ENCODE measurements around the gene CDK11B.

CDK11B gene

DNA sequence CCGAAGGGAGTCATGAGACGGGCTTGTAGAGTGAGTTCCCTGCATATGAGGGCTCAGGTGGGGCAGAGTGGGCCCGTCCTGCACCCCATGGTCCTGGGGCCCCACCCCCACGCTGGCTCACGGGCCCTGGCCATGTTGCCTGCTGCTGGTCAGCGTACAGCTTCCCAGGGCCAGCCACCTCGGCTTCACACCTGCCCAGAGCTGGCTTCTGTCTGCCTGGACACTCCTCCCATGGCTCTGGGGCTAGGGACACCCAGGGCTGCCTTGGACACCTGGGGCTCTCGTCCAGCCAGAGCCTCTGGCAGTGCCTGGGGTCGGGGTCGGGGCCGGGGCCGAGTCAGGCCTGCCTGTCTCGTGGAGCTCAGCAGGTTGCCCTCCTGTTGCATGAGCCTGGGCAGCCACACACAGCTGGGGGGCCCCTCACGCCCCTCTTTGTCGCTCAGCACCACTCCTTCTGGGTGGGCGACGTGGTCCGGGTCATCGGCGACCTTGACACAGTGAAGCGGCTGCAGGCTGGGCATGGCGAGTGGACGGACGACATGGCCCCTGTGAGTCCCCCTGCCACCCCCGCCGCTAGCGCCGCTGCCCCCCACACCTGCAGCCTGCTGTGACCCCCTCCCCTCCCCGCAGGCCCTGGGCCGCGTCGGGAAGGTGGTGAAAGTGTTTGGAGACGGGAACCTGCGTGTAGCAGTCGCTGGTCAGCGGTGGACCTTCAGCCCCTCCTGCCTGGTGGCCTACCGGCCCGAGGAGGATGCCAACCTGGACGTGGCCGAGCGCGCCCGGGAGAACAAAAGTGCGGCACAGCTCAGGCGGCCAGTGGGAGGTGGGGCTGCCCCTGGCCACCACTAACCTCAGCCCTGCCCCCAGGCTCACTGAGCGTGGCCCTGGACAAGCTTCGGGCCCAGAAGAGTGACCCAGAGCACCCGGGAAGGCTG, 32.3 kb downstream of the CDK11B start:
- no peak for DNase-seq

DNA sequence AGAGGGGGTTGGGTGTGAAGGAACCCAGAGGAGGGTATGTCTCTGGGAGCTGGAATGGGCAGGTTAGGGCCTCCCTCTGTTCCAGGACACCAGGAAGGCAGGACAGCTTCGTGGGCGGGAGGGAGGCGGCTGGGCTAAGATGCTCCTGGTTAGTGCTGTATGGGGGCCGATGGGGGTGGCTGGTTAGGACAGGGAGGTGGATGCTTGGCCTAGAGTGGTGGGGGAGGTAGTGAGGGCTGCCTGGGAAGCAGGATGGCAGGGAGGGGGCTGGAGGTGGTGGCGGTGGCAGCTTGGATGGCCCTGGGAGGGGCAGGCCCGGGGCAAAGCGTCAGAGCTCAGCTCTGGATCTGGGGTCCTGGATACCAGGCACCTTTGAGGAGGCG, 33.0 kb downstream of the CDK11B start:
- DNase-seq = no peak

DNA sequence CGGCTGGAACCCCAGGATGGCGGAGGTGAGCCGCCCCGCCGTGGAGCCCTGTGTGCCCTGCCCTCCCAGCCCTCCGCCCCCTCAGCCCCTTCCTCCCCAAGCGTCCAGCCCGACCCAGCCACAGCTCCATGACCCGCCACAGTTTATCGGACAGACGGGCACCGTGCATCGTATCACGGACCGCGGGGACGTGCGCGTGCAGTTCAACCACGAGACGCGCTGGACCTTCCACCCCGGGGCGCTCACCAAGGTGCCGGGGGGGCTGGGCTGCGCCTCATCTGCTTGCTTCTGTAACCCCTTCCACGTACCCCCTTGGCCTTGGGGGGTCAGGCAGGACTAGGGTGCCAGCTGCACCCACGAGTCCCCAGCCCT, 33.4 kb downstream of the CDK11B start:
- no peak for DNase-seq

DNA sequence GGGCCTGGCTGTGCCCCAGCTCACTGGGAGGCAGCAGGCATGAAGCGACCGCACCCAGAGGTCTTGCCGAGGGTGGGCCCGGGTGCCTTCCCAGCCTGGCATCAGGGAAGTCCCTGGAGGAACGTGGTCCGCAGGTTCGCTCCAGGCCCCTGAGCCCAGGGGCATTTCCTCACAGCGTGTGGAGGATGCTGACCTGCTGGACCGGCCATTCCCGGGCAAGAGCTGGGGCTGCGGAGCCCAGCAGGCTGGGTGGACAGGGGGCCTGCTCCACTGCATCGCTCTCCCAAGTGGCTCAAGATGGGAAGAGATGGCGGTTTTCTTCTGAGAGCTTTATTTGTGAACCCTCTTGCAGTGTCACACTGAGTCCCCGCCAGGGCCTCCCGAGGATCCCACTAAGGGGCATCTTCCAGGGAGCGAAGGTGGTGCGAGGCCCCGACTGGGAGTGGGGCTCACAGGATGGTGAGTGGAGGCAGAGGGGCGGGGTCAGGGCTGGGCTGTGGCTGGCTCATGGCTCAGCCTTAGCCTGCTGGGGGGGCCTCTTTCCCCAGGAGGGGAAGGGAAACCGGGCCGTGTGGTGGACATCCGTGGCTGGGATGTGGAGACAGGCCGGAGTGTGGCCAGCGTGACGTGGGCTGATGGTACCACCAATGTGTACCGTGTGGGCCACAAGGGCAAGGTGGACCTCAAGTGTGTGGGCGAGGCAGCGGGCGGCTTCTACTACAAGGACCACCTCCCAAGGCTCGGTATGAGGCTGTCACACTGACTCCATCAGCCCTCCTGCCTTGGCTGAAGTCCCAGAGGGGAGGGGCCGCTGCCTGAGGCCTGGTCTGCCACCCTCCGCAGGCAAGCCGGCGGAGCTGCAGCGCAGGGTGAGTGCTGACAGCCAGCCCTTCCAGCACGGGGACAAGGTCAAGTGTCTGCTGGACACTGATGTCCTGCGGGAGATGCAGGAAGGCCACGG, 34.1 kb downstream of the CDK11B start:
- no peak for DNase-seq

DNA sequence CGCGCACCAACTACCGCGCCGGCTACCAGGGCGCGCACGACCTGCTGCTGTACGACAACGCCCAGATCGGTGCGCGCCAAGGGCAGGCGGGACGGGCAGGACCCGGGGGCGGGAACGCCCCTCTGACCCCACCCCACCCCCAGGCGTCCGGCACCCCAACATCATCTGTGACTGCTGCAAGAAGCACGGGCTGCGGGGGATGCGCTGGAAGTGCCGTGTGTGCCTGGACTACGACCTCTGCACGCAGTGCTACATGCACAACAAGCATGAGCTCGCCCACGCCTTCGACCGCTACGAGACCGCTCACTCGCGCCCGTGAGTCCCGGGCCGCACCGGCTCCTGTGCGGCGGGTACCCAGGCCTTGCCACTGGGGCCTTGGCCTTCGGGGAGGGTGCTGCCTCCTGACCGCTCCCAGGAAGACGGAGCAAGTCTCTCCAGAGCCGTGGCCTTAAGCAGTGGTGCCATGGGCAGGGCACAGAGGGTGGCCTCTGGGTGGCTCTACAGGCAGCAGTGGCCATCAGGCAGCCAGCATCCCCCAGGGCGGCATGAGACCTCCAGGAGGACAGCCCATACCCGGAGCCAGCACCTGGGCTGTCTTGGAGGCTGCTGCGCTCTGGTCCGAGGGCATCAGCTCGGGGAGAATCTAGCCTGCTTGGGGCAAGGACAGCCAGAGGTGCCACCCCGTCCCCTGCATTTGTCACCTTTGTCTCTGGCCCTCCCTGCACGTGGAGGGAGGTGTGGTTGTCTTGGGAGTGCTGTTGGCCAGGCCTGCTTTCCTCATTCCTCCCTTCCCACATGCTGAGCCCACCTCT, 35.0 kb downstream of the CDK11B start:
- no peak for DNase-seq

DNA sequence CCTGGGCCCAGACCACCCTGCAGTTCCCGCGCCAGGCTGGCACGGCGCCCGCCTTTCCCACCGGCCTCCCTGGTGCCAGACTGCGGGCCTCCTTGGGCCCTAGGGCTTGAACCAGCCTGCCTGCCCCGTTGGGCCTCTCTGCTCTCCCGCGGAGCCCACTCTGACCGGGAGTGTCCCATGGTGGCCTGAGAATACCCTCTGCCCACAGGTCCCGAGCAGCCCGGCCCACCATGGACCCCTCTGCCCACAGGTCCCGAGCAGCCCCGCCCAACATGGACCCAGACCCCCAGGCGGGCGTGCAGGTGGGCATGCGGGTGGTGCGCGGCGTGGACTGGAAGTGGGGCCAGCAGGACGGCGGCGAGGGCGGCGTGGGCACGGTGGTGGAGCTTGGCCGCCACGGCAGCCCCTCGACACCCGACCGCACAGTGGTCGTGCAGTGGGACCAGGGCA, 35.6 kb downstream of the CDK11B start:
- no peak for DNase-seq

DNA sequence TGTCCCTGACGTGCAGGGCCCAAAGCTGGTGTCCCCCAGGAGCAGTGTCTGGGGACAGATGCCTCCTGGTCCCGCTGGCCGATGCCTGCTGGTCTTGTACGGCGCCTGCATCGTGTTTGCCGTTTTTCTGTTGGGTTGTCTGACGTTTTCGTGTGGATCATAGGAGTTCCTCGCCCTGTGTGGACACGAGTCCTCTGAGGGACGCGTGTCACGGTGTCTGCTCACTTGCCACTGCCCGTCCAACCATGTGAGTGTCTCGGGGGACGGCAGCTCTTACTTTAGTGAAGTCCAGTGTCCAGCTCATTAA, 36.1 kb downstream of the CDK11B start:
- DNase-seq = no peak

DNA sequence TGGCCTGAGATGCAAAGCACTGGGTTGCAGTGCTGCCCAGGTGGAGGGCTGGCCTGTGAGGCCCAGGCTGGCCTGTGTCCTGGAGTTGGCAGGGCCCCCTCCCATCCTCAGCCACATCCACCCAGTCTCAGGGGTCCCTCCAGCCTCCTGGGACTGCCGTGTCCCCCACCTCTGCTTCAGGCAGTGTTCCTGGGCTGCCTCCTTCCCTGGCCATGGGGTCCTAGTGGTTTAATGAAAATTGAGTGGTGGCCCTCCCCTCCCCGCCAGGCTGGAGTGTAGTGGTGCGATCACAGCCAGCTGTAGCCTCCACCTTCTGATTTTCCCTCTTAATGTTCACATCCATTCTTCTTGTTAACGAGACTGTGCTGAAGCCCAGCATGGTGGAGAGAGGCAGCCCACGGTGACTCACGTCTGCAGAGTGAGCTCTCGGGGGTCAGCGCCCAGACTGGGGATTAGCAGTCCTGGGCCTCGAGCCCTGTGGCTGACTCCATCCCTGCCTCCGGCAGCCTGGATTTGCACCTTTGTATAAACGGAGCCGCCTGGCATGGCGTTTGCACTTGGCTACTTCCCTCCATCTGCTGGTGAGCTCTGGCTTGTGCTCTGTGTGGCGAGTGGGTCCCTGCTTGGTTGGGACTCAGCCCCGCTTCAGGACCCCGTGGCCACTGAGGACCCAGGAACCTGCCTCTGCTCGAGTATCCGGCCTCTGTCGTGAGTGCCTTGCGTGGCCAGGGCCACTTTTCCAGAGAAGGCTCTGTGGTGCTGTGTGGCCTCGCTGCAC, 36.6 kb downstream of the CDK11B start:
- DNase-seq = no peak

DNA sequence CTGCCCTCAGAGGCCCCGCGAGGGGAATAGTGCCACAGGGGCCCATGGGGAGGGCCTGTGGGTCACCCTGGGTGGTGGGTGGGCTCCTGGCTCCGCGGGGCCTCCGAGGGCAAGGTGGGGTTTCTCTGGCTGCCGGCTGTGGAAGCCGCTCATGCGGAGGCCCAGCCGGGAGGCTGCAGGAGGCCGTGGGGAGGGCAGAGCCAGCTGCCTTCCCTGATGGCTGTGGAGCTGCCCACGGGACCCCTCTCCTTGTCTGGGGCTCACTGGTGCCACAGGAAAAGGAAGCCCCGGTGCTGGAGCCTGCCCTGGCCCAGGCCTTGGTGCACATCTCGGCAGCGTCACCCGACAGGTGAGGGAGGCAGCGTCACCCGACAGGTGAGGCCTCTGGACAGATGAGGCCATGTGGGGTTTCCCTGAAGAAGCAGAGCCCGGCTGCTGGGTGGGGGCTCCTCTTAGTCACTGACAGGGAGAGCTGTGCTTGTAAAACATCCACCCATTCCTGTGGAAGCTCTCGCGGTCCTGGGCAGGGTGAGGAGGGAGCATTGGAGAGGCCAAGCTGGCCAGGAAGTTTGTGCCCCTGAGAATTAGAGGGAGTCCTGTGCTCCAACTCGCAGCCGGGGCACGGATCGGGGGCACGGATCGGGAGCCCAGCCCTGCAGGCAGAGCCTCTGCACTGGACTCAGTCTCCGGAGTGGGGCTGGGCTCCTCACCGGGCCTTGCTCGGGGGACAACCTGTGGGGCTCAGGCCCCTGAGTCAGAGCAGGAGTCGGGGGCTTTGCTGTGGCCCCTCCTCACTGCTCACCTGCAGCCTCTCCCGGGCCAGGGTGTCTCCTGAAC, 37.4 kb downstream of the CDK11B start:
- DNase-seq = no peak

DNA sequence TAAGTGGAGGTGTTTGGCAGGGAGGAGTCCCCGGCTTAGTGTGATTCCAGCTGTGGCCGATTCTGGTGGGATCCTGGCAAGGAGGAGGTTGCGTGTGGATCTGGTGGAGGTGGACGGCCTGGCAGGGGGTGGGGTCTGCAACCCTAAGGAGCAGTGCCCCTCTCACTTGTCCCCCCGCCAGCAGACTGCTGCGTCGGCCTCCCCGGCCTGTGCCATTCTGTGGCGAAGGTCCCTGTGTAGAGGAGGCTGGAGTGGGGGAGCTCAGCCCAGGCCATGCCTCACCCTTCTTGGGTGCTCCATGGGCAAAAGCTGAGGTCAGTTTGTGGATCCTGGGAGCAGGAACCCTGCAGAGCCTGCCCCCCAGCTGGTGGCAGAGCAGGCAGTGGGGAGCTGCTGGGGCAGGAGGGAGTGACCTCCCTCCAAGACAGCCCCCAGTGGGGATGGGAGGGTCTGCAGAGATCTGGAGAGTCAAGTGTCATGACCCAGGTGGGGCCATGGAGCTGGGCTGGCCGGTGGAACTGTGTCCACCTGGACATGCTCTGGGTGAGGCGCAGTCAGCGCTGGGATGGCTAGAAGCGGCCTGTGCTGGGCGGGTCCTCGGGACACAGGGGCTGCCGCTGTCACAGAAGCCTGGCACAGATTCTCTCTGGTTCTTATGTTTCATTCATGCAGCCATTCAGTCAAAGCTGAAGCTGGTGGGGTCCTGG, 38.2 kb downstream of the CDK11B start:
- DNase-seq = no peak

DNA sequence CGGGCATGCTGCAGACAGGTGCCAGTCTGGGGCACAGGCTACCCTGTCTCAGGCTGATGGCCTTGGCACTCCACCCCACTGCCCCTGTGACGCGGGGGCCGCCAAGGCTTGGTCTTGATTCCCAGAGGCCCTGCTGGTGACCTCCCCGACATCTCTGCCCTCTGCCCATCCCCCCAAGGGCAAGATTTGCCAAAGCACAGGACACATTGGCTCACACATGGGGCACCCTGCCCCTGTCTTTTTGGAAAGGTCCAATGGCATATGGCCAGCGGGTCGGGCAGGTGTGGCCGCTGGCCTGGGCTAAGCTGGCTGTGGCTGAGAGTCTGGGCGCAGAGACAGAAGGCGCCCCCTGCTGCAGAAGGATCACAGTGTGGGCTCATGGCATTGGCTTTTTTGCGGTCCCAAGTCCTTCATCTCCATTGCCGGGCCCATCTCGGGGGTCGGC, 38.9 kb downstream of the CDK11B start:
- peak; percentile 35 for DNase-seq

DNA sequence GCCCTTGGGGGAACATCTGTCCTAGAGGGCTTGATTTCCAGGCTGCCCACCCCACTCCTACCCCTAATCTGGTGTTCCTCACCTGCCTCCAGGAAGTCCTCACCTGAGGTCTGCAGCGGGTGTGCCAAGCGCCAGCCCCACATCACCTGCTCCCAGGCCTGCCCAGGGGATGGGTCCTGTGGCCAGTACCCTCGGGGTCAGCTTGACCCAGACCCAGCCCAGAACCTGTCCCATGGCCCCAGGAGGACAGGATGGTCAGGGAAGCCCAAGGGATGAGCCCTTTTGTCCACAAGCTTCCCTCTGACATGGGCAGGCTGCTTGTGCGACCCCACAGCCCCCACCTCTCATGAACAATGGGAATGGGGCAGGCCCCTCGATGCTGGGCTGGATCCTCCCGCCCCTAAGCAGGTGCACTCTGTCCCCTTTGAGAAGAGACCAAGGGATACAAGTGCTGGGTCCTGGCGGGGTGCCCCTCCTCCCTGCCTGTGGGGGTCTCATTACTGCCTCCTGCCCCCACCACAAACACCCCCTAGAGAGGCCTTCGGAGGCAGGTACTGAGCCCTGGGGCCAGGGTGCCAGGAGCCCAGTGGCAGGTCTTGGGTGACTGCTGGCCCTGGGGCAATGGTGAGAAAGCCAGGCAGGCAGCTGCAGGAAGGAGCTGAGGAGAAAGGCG, 40.3 kb downstream of the CDK11B start:
- no peak for DNase-seq

DNA sequence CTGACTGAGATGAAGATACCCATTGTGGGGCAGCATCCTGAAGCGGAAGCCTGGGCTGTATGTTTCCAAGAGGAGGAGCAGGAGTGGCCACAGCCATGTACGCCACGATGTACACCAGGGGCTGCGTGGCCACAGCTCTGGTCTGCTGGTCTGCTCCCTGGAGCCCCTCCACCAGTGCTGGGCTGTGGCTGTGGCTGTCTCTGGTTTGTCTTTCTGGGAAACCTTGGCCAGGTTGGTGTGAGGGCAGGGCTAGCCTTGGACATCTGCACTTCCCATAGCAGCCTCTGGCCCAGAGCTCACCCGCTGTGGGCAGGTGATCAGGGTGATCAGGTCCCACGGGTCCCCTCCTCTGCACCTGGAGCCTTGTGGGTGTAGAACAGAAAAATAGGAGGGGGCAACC, 40.9 kb downstream of the CDK11B start:
- no peak for DNase-seq

DNA sequence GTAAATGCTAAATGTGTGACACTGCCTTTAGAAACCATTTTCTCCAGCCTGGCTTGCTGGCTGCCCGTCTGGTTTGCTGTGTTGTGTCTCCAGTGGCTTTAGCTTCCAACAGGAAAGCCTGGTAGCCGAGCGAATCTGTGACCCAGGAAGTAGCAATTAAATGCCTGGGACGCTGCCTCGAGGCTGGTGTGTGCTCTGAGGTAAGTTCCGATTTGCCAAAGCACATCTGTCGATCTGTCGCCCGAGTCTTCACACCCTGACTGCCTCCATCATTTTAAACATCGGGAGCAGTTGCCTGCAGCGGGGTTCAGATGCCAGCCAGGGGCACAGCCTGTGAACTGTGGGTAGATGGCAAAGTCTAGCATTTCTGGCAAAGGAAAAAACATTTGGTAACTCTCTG, 41.3 kb downstream of the CDK11B start:
- DNase-seq = no peak

DNA sequence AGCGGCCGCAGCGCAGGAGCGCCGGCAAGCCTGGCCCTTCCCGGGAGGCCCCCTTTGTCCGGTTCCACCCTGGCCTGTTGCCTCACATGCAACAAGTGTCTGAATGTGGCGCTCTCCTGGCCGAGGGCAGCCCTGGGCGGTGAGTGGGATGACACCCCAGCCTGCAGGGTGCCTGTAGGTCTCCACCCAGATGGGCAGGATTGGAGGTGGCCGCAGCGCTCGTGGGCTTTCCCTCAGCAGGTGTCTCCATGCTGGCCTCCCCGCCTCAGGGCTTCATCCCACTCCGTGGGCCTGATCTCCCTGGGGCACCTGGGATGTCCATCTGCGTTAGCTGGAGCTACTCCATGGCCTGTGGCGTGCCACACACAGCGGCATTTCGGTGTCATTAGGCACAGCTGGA, 42.0 kb downstream of the CDK11B start:
- DNase-seq = no peak

DNA sequence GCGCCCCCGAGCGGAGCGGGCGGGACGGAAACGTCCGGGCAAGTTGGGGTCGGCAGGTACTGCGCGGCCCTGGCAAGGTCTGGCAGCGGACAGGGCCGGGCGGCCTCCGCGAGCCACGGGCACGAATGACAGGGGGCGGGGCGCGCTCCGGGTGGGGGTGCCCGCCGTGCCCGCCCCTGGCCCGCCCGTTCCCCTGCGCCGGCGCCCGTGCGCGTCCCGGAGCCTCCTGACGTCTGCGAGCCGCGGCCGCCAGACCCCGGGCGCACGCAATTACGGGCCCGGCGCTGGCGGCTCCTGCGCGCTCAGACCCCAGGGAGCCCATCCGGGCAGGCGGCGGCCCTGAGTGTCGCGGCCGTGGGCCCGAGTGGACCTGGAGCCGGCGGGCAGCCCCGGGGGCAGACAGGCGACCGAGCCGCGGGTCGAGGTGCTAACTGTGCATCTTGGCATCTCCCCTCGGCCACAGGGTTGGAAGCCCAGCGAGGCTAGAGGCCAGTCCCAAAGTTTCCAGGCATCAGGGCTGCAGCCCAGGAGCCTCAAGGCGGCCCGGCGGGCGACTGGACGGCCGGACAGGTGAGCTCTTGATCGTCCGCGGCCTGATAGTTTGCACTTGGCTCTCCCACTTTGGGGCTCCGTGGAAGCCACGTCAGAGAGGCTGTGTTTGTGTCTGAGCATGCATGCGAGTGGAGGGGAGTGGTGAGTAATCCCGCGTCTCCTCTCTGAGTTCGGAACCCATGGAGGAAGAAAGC, 42.6 kb downstream of the CDK11B start:
- DNase-seq = peak; percentile 76

DNA sequence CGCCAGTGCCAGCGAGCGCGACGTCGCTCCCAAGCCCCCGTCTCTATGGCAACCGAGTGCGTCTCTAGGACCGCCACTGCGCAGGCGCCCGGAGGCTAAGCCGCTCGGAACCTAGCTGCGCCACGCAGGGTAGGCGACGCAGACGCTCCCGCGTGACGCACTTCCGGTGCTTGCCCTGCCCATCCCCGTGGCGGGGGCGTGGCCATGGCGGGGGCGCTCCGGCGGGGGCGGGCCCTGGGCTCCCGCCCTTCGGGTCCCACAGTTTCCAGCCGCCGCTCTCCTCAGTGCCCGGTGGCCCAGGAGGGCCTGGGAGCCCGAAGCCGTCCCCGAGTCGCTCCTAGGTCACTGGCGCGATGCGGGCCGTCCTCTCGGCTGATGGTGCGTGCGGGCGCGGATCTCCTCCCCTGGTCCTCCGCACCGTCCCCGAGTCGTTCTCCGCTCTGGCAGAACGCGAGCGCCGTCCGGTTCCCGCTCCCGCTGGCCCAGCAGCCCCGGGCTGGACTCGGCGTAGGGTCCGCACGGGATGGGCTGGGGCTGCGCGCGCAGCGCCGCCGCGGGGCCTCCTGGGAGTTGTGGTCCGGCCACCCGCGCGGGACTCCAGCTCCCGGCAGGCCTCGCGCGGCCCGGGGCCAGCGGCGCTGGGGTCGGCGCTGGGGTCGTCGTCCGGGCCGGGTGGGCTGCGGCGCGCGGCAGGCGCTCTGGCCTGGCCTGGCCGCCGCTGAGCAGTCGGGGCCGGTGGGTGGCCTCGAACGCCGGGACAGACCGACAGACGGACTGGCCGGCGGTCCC, 43.4 kb downstream of the CDK11B start, which contains the start of gene MIB2:
TSS of gene MIB2 (plus strand) at position 245 of the 789 bp plus-strand sequence. CDS start 7,953 bp downstream, outside the sequence.
- DNase-seq = peak; percentile 99

DNA sequence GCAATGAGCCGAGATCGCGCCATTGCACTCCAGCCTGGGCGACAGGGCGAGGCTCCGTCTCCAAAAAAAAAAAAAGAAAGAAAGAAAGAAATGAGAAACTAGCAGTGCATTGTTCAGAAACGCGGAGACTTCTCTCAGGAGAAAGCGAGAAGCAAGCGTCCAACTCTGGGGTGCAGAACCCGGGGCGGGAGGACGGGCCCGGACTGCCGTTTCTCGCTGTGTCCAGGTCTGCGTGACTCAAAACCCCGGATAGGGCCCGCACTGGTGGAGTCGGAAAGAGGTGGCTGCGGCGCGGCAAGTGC, 43.9 kb downstream of the CDK11B start:
- no peak for DNase-seq

Data from DMS53 (cell line).